GM19351 (cell line): ENCODE measurements around the gene HK2.
"Not testable (repeated sequence)": the region's sequence is repeated elsewhere in the genome, so short reads cannot be mapped to it uniquely, and the experiment has no call there.

Experiments used
- ATAC-seq: cut with Tn5 transposase; IDR thresholded peaks from one replicate; pipeline ENCODE4 v1.9.1; 2021; ENCODE audit warnings: mild to moderate bottlenecking, moderate library complexity; ENCODE audit not compliant: unreplicated experiment

HK2 gene

DNA sequence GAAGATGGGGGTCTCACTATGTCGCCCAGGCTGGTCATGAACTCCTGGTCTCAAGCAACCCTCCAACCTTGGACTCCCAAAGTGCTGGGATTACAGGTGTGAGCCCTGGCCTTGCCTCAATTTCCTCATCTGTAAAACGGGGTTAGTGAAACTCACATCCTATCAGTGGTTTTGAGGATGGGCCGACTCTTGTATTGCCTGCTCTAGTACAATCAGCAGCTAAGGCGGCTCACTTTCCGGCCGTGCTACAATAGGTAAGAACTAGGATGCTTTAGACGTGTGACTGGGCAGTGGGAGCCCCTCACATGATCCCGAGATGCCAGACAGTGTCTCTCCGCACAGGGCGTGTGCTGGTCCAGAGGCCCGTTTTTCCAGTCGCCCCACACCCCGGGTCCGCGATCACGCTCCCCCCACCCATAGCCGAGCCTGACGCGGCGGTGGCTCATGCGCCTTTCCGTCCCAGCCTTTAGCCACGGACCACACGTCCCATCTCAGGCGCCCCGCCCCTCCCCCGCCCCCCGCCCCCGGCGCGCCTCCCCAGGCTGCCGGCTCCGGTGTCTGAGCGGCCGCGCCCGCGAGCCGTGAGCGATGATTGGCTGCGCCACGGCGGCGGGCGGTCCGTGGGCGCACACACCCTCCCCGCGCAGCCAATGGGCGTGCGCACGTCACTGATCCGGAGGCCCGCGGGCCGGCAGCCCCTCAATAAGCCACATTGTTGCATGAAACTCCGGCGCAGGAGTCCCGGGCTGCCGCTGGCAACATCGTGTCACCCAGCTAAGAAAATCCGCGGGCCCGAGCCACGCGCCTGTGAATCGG is at the start of gene HK2:
Gene HK2 (plus strand): TSS at position 710 of the 816 bp plus-strand sequence. CDS start 454 bp downstream, outside the sequence.
- ATAC-seq: peak; percentile 76

DNA sequence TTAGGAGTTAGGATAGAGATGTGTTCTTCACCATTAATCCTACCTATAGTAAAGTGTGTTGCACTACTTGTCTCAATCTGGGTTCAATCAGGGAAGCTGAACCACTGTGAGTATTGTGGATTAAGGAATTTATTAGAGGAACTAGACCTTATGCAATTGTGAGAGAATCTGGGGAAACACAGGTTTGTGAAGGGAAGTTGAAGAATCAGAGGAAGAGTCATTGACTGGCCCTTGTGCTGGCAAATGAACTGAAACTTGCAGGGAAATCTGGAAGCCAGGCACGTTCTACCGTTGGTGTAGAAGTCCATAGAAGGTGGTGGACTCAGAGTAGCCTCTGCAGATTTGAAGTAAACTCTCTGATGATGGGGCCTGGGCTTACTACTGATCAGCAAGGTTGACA is 44.7 kb upstream of the HK2 start:
- no peak for ATAC-seq

DNA sequence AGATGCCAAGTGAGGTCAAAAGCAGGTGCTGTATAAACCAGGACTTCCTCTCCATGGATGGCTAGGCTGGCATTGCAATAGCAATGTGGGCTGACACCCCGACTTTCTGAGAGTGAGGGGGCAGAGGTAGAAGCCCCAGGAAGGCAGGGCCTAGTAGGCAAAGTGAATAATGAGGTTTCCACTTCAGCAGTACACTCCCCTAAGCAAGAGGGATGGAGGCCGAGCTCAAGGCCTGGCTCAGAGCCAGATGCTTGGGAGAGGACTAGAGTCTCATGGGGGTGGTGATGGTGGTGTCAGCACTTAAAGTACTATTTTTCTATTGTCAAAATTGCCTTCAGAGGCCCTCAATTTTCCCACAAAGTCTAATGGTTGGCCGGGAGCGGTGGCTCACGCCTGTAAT is 41.6 kb upstream of the HK2 start:
- no peak for ATAC-seq

DNA sequence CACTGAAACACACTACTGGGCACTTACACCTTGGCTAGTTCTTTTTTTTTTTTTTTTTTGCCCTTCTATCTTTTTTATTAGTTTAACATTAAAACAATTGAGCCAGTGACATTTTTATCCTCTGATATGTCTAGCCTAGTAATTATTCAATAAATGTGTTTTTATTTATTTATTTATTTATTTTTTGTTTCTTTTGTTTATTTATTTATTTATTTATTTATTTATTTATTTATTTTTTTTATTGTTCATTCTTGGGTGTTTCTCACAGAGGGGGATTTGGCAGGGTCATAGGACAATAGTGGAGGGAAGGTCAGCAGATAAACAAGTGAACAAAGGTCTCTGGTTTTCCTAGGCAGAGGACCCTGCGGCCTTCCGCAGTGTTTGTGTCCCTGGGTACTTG is 39.0 kb upstream of the HK2 start:
- not testable (repeated sequence) for ATAC-seq

DNA sequence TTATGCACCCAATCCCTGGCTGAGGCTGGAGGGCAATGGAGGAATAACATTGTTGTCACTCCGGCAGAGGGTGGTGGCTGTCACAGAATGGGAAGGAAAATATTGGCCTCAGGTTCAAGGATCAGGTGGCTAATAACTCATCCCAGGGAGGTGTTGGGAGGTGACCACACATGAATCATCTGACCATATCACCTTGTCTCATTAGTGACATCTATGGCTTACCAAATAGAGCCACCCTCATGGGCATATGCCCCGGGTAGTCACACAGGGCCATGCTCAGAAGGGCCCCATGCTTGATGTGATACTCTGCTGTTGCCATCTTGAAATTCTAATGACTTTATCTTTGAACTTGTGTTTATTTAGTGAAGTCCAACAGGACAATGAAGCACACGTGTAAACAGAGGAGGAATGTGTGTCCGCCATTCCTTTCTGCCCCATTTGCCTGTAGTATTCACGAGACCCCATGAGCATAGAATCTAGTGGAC is 27.5 kb upstream of the HK2 start:
- no peak for ATAC-seq

DNA sequence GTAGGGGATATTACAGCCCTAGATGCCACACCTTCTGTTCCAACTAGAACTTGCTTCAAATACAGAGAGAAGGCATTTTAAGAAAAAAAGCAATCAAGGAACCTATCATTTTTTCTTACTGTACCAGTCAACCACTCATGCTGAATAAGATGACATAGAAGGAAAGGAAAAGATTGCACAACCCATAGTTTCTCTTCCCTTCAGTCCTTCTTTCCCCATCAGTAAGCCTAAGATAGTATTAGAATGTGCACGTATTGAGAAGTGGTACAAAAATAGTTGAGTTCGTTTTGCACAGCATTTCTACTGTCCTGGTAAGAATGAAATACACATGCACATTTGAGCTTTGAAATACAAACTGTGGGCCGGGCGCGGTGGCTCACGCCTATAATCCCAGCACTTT is 27.0 kb upstream of the HK2 start:
- ATAC-seq: no peak

DNA sequence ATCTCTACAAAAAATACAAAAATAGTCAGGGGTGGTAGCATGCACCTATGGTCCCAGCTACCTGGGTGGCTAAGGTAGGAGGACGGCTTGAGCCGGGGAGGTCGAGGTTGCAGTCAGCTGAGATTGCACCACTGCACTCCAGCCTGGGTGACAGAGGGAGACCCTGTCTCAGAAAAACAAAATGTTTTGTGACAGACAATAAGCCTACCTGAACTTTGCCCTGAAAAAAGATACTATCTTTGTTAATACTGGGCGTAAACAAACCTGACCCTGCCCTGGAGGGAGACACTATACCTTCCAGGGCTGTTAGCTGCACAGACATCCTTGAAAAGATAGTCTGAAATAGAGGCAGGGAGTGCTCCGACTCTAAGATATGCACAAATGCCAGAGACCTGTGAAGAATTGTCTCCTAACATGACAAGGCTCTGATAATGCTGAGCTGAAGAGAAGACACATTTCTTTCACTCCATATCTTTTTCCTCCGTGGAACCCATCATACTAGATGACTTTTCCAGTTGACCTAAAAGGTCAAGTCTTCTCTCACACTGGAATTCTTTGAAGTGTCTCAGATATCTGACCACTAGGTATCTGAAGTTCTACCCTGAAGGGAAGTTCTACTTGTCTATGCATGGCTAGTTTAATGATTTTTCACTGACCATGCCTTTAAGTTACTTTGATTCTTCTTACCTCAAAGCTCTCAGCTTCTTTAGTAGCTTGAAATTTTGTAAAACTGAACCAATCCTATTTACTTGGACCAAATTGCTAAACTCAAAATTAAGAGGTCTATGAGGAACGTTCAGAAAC is 20.9 kb upstream of the HK2 start:
- ATAC-seq: no peak

DNA sequence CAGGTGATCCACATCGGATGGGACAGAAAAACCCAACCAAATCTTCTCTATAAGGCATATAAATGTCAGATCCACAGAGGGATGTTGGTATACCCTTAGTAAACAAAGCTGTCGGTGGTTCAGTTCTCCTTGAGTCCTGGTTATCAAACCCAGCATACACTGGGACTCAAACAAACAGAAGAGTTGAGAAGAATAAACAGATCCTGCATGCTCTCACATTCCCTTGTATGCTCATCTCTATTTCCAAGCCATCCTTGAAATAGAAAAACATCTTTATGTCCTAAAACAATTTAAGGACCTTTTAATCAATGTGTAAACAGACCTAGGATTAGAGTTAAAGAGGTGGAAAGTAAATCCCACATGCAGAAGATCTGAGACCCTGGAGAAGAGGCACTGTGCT is 19.8 kb upstream of the HK2 start:
- ATAC-seq: no peak

DNA sequence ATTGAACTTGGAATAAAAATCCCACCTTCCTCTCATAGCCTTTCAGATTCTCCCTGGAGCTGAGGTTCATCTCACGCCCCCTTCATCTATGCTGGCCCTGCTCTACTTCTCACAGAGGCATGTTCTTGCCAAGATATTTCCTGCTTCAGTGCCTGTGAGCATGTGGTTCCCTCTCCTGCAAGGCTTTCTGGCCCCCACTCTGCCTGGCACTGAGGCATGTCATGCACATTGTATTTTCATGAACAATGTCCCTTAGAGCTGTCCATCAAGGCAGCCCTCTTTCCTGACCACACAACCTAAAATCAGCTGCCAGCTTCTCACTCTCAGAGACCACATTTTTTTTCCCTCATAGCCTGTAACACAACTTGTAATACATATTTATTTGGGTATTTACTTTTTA is 18.0 kb upstream of the HK2 start:
- ATAC-seq: no peak

DNA sequence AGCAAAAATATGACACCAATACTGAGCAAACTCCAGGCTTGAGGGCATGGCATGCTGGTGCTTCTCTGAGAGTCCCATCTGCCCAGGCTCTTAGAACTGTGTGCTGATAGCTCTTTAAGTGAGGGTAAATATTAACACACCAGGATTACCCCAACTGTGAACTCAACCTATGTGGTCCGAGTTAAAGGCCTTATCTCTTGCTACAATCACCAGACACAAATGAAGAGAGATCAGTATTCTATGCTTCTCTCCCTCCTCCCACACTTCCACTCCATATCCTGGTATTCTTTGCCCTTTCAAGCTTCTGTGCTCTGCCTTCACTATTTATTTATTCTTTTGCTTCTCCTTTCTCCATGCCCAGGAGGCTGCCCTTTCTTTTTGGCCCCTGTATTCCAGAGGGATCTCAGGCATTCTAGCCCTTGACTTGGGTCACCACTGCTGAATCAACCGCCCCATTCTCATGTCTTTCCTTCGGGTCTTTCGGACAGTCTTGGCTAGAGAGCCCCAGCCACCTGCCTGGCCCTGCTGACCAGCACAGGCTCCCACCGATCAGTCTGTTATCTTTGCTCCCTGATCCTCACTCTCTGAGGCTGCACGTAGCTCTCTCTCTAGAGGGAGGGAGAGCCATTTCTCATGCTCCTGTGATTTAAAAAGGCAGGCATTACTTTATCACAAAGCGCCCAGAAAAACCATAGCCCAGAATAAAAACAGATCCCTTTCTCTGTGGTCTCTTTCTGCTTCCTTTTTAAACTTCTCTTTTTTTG is 17.2 kb upstream of the HK2 start:
- no peak for ATAC-seq

DNA sequence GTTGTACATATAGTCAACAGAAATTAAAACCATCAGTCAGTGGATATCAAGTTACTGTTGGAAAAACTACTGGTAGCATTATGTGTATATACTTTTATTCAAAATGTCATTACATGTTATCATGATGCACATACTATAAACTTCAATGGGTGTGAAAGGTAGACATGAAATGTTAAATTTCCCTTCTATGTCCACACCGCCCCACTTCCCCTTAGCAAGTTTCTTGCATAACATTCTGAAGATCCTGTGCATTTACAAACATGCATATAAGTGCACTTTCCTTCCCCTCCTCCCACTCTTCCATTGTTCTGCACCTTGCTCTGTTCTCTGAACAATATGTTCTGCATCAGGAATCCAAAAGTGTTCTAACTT is 16.6 kb upstream of the HK2 start:
- ATAC-seq: no peak

DNA sequence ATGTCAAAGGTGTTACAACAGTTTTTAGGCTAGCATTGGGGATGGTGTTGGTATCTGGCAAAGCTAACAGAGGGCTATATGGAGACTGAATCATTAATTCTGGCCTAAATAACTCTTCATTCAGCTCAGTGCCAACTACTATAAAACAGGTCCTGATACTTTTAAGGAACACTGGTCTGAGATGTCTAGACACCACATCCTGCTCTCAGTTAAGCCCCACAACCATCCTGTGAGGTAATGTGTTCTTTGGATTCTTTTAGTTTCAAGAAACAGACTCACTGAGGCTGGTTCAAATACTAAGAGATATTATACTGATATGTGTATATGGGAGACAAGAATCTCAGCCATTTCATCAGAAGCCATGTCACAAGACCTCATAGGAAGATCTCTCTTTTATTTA is 14.2 kb upstream of the HK2 start:
- no peak for ATAC-seq

DNA sequence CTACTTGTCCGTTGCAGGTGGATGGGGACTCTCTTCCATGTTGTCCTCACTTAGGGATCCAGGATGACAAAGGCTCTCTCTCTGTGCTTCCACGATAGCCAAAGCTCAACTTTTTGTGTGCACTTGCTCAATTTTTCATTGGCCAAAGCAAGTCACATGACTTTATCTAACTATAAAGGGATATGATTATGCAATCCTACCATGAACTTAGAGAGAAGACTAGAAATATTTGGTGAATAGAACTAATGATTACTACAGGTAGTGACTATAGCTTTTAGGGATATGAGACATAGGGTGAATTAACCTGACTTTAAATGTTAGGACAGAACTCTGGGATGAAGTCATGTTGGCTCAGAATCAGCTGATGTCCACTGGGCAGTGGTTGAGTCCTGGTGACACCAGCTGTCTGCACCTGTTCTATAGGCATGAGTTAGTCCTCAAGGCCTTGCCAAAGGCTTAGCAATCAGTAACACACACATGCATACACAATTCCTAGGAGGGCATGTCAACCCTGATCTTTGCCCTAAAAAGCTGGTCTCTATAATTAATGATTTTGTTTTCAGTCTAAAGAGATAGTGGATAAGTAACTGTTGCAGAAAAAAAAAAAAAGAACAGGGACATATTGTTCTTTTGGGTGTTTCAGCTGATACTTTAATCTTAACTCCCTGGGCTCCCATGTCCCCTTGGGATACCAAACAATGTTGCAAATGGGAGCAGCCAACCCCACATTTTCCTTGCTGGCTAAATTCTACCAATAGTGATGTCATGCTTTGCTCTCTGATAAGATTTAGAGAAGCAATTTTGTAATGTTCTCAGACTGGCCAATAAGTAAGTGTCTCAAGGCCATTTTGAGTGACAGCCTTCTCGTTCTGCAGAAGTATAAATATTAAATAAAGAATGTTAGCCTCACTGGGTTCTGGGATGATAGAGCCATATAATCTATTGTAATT is 12.5 kb upstream of the HK2 start:
- ATAC-seq: no peak

DNA sequence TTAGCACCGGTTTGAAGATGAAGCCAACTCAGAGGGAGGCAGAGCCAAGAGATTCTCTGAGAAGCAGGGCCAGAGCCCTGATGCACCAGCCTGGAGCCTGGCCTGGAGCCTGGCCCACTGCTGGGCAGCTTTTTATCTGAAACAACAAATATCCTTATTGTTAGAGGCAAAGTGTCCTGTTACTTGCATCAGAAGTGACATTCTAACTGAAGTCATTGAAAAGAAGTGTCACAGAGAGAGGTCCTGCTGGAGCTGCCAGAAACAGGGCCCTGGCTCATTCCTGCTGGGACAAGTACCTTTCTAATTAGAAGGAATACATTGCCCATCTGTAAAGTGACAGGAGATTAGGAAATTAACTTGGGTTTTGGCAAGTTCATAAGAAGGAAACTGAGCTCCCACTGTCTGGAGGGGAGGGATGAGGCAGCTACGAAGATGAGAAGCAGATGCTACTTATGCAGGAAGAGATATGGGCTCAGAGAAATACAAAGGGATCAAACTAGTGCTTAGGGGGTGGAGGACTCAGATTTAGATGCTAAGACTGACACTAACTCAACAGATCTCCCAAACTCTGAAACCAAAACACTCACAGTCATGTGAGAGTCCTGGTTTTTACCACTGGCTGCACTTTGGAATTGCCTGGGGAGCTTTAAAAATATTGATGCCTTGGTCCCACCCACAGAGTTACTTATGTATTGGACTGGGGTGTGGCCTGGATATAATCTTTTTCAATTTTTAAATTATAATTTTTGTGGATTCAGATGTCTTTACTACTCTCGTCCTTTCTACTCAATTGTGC is 11.0 kb upstream of the HK2 start:
- no peak for ATAC-seq

DNA sequence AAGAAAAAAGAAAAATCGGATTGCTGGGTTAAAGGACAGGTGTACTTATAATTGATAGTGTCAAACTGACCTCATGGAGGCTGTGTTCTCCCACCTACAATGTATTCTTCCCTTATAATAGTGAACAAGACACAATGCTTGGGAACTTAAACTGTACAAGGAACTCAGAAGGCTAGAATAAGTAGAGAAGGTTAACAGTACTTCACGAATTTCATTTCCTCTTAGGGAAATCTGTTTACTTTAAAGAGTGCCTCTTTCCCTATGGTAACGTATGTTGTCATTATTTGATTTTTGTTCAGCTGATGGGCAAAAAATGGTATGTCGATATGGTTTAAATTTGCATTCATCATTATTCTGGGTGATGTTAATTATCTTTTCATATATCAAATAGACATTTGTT is 9.2 kb upstream of the HK2 start:
- ATAC-seq: no peak

DNA sequence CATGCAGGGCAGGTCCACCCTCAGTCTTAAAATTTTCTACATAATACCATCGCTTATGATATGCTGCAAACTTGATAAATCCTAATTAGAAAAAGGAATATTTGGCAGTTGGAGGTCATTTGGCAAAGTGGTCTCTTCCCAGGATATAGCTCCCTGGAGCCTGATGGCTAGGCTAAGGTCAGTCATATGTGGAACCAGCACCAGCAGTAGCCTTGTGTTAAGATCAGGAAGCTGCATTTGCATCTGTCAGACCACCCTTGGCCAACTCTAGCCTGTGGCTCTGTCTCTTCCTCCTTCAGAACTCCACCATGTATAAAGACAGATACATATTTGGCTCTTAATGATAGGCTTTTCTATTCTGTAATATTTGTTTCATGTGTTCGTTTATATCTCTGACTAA is 5.4 kb upstream of the HK2 start:
- ATAC-seq: no peak

DNA sequence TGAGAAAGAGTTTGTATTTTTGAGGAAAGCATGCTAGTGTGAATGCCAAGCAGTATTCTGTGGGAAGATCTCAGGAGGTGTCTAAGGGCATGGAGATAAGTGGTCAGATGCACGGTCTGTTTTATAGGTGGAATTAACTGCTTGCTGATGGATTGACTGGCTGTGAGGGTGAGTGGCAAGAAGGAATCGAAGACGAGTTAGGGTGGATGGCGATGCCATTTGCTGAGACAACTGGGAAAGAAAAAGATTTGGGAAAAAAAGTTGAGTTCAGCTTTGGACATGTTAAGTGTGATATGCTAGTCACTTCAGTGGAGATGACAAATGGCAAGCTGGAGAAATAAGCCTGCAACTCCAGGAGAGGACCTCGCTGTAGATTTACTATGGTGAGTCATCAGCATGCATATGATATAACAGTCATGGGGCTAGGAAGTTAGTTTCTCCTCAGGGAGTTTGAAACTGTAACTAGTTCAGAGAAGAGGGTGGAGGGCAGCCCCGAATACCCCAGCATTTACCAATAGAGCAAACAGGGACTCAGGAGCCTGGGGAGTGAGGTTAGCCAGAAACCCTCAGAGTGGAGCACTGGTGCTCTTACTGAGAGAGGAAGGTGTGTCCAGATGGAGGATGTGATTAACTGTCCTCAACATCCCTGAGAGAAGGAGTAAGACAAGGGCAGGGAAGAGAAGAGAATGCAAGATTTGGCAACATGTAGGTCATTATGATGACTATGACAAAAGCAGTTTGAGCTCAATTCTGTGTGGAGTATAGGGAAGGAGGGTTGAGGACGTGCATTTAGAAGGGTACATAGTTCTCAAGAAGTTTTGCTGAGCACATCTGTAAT is 2.0 kb upstream of the HK2 start:
- no peak for ATAC-seq

DNA sequence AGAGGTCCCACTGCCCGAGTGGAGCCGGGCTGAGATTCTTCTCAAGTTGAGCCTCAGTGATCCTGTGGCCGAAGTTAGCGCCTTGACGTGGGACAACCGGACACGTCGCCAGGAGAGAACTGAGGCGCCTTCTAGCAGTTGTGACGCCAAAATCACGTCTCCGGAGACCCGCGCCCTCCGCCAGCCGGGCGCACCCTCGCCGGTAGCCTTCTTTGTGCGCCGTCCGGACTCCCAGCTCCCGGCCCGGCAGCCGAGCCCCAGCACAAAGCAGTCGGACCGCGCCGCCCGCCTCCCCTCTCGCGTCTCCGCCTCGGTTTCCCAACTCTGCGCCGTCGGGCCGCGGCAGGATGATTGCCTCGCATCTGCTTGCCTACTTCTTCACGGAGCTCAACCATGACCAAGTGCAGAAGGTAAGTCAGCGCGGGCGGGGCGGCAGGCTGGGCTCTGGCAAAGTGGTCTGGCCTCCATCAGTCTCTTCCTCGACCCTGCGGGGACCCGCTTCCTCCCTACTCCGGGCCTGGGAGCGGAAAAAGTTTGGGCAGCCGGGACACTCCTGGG is 386 bp downstream of the HK2 start:
- peak; percentile 4 for ATAC-seq
